HL-60 (cell line): ENCODE results near the gene ANKK1.

Experiments used
- DNase-seq, 2 experiments: peaks; one replicate each; pipeline ENCODE4 v3.0.0-alpha.2; 2010 to 2020; ENCODE audit warnings: low read depth in 1 of 2, low spot score in 1 of 2
- H3K27ac ChIP-seq: fragments of 250-450 bp; sonication (Bioruptor Pico); replicated peaks from 2 replicates; pipeline ENCODE4 v1.5.1; 2020; ENCODE audit warnings: mild to moderate bottlenecking, moderate library complexity
- H3K27me3 ChIP-seq: fragments of 250-450 bp; sonication (Bioruptor Pico); 2 replicates; pipeline ENCODE4 v1.5.1; 2021; ENCODE audit warnings: mild to moderate bottlenecking, moderate library complexity; ENCODE audit not compliant: insufficient read depth, poor library complexity, severe bottlenecking
- H3K4me3 ChIP-seq: replicated peaks from 2 replicates; pipeline ENCODE4 v1.5.1; 2011; ENCODE audit warnings: mild to moderate bottlenecking, control low read depth, low read length; ENCODE audit not compliant: insufficient read depth
- GABPA ChIP-seq: IDR thresholded peaks from 2 replicates; pipeline ENCODE4 v1.6.1; 2012; ENCODE audit warnings: low read depth
- POLR2AphosphoS5 ChIP-seq: IDR thresholded peaks from 2 replicates; pipeline ENCODE4 v1.6.1; 2012; ENCODE audit warnings: low read depth
- SPI1 ChIP-seq: IDR thresholded peaks from 2 replicates; pipeline ENCODE4 v1.6.1; 2012; ENCODE audit warnings: low read depth, mild to moderate bottlenecking, borderline replicate concordance
- long read RNA-seq: library from polyadenylated mRNA; unstranded; transcript quantifications from one replicate; pipeline ENCODE4 v2.0.0, GENCODE V29; 2020
- TF ChIP-seq, protein P1 (sequence below): IDR thresholded peaks from one replicate; pipeline ENCODE4 v1.5.1; 2011; ENCODE audit warnings: low read length, control low read depth, inconsistent platforms; ENCODE audit not compliant: insufficient read depth
- TF ChIP-seq, protein P2 (sequence below): IDR thresholded peaks from 2 replicates; pipeline ENCODE4 v1.6.1; 2012; ENCODE audit warnings: low read depth; ENCODE audit not compliant: insufficient replicate concordance

The ANKK1 gene, protein sequence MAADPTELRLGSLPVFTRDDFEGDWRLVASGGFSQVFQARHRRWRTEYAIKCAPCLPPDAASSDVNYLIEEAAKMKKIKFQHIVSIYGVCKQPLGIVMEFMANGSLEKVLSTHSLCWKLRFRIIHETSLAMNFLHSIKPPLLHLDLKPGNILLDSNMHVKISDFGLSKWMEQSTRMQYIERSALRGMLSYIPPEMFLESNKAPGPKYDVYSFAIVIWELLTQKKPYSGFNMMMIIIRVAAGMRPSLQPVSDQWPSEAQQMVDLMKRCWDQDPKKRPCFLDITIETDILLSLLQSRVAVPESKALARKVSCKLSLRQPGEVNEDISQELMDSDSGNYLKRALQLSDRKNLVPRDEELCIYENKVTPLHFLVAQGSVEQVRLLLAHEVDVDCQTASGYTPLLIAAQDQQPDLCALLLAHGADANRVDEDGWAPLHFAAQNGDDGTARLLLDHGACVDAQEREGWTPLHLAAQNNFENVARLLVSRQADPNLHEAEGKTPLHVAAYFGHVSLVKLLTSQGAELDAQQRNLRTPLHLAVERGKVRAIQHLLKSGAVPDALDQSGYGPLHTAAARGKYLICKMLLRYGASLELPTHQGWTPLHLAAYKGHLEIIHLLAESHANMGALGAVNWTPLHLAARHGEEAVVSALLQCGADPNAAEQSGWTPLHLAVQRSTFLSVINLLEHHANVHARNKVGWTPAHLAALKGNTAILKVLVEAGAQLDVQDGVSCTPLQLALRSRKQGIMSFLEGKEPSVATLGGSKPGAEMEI
- long read RNA-seq, result 0 reads

GRCh38 chr11:113387605-113388211 lies at the start of gene ANKK1:
Gene ANKK1, plus strand, starts transcription at chr11:113387779. Its CDS starts 106 bp downstream, at chr11:113387885.
- Histone ChIP-seq H3K27ac (no peak within 1 kb of the TSS), H3K4me3 (no peak within 1 kb of the TSS), H3K27me3 (peaks cover 19% of the 10 kb centered on the region)
- DNase-seq, result no peak
- TF ChIP-seq, protein P1, sequence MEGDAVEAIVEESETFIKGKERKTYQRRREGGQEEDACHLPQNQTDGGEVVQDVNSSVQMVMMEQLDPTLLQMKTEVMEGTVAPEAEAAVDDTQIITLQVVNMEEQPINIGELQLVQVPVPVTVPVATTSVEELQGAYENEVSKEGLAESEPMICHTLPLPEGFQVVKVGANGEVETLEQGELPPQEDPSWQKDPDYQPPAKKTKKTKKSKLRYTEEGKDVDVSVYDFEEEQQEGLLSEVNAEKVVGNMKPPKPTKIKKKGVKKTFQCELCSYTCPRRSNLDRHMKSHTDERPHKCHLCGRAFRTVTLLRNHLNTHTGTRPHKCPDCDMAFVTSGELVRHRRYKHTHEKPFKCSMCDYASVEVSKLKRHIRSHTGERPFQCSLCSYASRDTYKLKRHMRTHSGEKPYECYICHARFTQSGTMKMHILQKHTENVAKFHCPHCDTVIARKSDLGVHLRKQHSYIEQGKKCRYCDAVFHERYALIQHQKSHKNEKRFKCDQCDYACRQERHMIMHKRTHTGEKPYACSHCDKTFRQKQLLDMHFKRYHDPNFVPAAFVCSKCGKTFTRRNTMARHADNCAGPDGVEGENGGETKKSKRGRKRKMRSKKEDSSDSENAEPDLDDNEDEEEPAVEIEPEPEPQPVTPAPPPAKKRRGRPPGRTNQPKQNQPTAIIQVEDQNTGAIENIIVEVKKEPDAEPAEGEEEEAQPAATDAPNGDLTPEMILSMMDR, result no peak
- TF ChIP-seq SPI1 (no peak), POLR2AphosphoS5 (no peak), GABPA (no peak)
- TF ChIP-seq, protein P2, sequence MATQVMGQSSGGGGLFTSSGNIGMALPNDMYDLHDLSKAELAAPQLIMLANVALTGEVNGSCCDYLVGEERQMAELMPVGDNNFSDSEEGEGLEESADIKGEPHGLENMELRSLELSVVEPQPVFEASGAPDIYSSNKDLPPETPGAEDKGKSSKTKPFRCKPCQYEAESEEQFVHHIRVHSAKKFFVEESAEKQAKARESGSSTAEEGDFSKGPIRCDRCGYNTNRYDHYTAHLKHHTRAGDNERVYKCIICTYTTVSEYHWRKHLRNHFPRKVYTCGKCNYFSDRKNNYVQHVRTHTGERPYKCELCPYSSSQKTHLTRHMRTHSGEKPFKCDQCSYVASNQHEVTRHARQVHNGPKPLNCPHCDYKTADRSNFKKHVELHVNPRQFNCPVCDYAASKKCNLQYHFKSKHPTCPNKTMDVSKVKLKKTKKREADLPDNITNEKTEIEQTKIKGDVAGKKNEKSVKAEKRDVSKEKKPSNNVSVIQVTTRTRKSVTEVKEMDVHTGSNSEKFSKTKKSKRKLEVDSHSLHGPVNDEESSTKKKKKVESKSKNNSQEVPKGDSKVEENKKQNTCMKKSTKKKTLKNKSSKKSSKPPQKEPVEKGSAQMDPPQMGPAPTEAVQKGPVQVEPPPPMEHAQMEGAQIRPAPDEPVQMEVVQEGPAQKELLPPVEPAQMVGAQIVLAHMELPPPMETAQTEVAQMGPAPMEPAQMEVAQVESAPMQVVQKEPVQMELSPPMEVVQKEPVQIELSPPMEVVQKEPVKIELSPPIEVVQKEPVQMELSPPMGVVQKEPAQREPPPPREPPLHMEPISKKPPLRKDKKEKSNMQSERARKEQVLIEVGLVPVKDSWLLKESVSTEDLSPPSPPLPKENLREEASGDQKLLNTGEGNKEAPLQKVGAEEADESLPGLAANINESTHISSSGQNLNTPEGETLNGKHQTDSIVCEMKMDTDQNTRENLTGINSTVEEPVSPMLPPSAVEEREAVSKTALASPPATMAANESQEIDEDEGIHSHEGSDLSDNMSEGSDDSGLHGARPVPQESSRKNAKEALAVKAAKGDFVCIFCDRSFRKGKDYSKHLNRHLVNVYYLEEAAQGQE, result no peak

DNA sequence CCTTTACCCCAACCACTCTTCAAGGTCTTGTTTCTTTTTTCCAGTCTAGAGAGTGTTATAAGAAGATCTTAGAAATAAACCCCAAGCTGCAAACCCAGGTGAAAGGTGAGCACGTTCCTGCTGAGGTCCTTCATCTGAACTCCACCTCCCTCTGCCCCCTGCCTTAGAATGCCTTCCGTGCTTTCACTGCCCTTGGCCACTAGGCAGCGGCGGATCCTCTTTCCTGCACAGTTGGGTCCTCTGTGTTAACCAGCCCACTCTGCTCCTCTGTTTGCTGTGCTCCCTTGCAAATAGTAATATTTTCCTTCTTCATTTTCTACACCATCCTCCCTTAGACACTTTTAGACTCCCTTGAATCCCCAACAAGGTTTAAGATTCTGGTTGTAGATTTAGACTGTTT lies 48.8 kb upstream of the ANKK1 start:
- no peak overlapping the region for H3K27ac ChIP-seq
- no peak for DNase-seq
- no peak overlapping the region for H3K4me3 ChIP-seq
- TF ChIP-seq, protein P2, result no peak
- no peak for TF ChIP-seq GABPA
- no peak for TF ChIP-seq POLR2AphosphoS5
- TF ChIP-seq SPI1, result no peak
- TF ChIP-seq, protein P1, result no peak
- no peaks in the 10 kb centered on the region for H3K27me3 ChIP-seq

- no peak overlapping the region for H3K27ac ChIP-seq
- TF ChIP-seq GABPA, result no peak
- TF ChIP-seq, protein P1, result no peak
- TF ChIP-seq, protein P2, result no peak
- no peak for TF ChIP-seq POLR2AphosphoS5
- TF ChIP-seq SPI1, result no peak
- DNase-seq, result no peak
These were observed 47.5 kb upstream of the ANKK1 start for GRCh38 chr11:113339929-113340589.

More at GRCh38 chr11:113339929-113340589, 47.5 kb upstream of the ANKK1 start:
- Histone ChIP-seq H3K4me3 (no peak overlapping the region), H3K27me3 (no peaks in the 10 kb centered on the region)
